Mesothelial cell of epicardium (in vitro differentiated cells): ENCODE measurements around the gene C19orf38. TPM values are rescaled to one million over a fixed set of nuclear protein-coding genes. Genes with fewer than 3 reads are reported as not detected.
A peak's percentile ranks its signal among the peaks of the same experiment; 100 is the strongest.

Experiments
- DNase-seq, 2 experiments: peaks; one replicate each; pipeline ENCODE4 v3.0.0; 2021; ENCODE audit warnings: low spot score in 2 of 2; ENCODE audit not compliant: unreplicated experiment in 2 of 2
- H3K27ac Mint-ChIP-seq: 2 replicates; pipeline ENCODE4 v1.8.0; 2021; ENCODE audit warnings: mixed read lengths
- H3K27me3 Mint-ChIP-seq: 2 replicates; pipeline ENCODE4 v1.8.0; 2021; ENCODE audit warnings: low read depth, mixed read lengths
- H3K36me3 Mint-ChIP-seq: 2 replicates; pipeline ENCODE4 v1.8.0; 2021; ENCODE audit warnings: mixed read lengths
- H3K4me1 Mint-ChIP-seq: 2 replicates; pipeline ENCODE4 v1.8.0; 2021; ENCODE audit warnings: mixed read lengths
- H3K4me3 Mint-ChIP-seq: 2 replicates; pipeline ENCODE4 v1.8.0; 2021; ENCODE audit warnings: mild to moderate bottlenecking, moderate library complexity, mixed read lengths
- H3K9me3 Mint-ChIP-seq: 2 replicates; pipeline ENCODE4 v1.8.0; 2021; ENCODE audit warnings: mixed read lengths
- CTCF ChIP-seq: fragments of 200-600 bp; sonication (generic); IDR thresholded peaks from one replicate; pipeline ENCODE4 v1.5.0; 2021; ENCODE audit warnings: antibody characterized with exemption; ENCODE audit not compliant: unreplicated experiment
- total RNA-seq: library from RNA; stranded (reverse); gene quantifications from 3 replicates; pipeline ENCODE4 v1.2.1, GENCODE V29; 2021

The C19orf38 gene
- total RNA-seq, 1 donor from 2014 or later, result 2.3 TPM

DNA sequence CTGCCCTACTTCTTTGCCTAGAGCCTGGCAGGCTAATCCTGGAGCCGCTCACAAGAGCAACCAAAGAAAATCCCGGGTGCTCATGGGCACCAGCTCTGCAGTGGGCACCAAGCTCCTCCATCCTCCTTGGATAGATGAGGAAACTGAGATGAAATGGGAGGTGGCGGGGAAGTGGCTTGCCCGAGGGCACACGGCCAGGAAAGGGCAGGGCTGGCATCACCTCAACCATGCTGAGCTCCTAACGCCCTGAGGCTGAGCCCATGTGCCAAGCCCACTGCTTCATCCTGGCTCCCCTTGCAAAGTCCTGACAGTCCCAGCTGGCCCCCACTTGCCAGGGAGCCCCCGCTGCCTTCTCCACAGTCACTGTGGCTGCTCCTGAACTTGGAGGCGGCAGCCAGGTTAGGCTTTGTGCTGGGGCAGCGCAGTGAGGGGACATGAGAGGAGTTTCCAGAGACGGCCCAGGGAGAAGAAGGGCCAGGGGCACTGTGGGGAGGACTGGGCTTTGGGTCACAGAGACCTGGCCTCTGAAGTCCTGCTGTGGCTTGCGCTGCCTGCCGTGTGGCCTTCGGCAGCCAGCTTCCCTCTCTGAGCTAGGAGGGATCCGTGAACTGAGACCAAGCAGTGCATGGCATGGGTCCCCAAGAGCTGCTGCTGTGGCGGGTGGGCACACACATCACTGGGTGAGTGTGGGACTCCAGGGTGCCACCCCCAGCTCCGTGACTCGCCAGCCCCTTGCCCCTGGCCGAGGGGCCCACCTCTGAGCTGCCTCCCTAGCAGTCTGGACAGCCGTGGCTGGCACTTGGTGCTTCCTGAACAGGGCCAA is 29.7 kb upstream of the C19orf38 start:
- Mint-ChIP-seq H3K4me3 (no peak overlapping the region), H3K36me3 (peaks cover 31% of the 10 kb centered on the region)
- no peak for TF ChIP-seq CTCF

GRCh38 chr19:10819124-10820060 is 28.8 kb upstream of the C19orf38 start:
- TF ChIP-seq CTCF, result no peak
- no peaks in the 10 kb centered on the region for H3K27me3 Mint-ChIP-seq
- DNase-seq, result no peak

More for the DNA sequence above, 29.7 kb upstream of the C19orf38 start:
- Mint-ChIP-seq H3K9me3 (no peaks in the 10 kb centered on the region), H3K27ac (peak overlapping the region; percentile 96), H3K27me3 (no peaks in the 10 kb centered on the region), H3K4me1 (peaks cover 5% of the 10 kb centered on the region)
- DNase-seq, result no peak

DNA sequence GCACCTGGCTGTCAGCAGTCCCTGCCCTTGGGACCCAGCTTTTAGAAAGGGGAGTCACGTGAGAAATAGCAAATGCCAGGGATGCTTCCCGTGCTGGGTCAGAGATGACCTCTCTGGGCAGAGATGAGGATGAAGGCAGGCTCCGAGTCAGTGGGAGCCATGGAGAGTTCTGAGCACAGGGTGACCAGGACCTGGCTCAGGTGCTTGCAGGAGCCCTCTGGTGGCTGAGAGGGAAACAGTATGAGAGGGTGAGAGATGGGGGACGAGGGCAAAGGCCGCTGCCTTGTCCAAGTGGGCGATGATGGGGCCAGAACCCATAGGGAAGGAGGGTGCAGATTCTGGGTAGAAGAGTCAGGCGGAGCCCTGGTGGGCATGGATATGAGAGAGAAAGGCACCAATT is 28.0 kb upstream of the C19orf38 start:
- Mint-ChIP-seq H3K9me3 (no peaks in the 10 kb centered on the region), H3K27ac (no peak overlapping the region), H3K27me3 (no peaks in the 10 kb centered on the region), H3K4me3 (no peak overlapping the region), H3K36me3 (peaks cover 37% of the 10 kb centered on the region), H3K4me1 (peaks cover 5% of the 10 kb centered on the region)
- no peak for TF ChIP-seq CTCF
- no peak for DNase-seq

More at GRCh38 chr19:10819124-10820060, 28.8 kb upstream of the C19orf38 start:
- Mint-ChIP-seq H3K9me3 (no peaks in the 10 kb centered on the region), H3K27ac (no peak overlapping the region), H3K36me3 (peaks cover 36% of the 10 kb centered on the region), H3K4me1 (peaks cover 5% of the 10 kb centered on the region), H3K4me3 (no peak overlapping the region)

DNA sequence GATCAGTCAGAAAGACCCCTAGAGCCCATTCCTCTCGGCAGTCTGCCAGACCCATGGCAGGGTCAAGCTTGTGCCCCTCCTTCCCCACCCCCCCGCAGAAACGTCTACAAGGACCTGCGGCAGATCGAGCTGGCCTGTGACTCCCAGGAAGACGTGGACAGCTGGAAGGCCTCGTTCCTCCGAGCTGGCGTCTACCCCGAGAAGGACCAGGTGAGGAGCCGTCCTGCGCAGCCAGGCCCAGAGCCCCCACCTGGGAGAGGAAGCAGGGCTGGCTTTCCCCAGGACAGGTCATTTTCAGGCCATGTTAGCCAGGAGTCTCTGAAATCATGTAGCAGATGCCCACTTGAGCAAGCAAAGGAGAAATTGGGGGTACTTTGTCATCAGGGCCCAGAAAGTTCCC is 24.5 kb upstream of the C19orf38 start:
- TF ChIP-seq CTCF, result no peak
- H3K4me1 Mint-ChIP-seq, result no peaks in the 10 kb centered on the region
- H3K4me3 Mint-ChIP-seq, result no peak overlapping the region
- no peaks in the 10 kb centered on the region for H3K27me3 Mint-ChIP-seq
- no peak overlapping the region for H3K27ac Mint-ChIP-seq
- DNase-seq, result no peak
- H3K36me3 Mint-ChIP-seq, result peaks cover 43% of the 10 kb centered on the region
- no peaks in the 10 kb centered on the region for H3K9me3 Mint-ChIP-seq

GRCh38 chr19:10826231-10826630 is 22.0 kb upstream of the C19orf38 start:
- Mint-ChIP-seq H3K4me1 (no peaks in the 10 kb centered on the region), H3K4me3 (no peak overlapping the region), H3K27me3 (no peaks in the 10 kb centered on the region), H3K27ac (no peak overlapping the region), H3K36me3 (peaks cover 24% of the 10 kb centered on the region), H3K9me3 (no peaks in the 10 kb centered on the region)
- TF ChIP-seq CTCF, result no peak
- no peak for DNase-seq
